ENCODE data around the gene SLC1A3.

- TF ChIP-seq L3MBTL2 (conservative IDR thresholded peaks at IDR 0.05) (no peak), FOXM1 (IDR thresholded peaks at IDR 0.05; ENCODE audit: borderline replicate concordance) (no peak), CTBP1 (IDR thresholded peaks at IDR 0.05; ENCODE audit: borderline replicate concordance) (no peak), LEF1 (IDR thresholded peaks at IDR 0.05; ENCODE audit: borderline replicate concordance) (no peak), FOXA1 (IDR thresholded peaks at IDR 0.05) (no peak), SUZ12 (IDR thresholded peaks at IDR 0.05) (no peak), ZNF384 (IDR thresholded peaks at IDR 0.05) (no peak), TARDBP (IDR thresholded peaks at IDR 0.05) (no peak), HDGF (IDR thresholded peaks at IDR 0.05; ENCODE audit: borderline replicate concordance) (no peak)
Observed at GRCh38 chr5:36623832-36624231, 17.4 kb downstream of the SLC1A3 start.
